Sciatic nerve (tissue), 2 donors: ENCODE data around the gene MGAT3. TPM values are rescaled to one million over a fixed set of nuclear protein-coding genes. Genes with fewer than 3 reads are reported as not detected.
A peak's percentile ranks its signal among the peaks of the same experiment; 100 is the strongest.

Experiments used
- ATAC-seq: fragments of 200-7000 bp; cut with Tn5 transposase; one replicate; pipeline ENCODE4 v1.9.1; 2020; ENCODE audit warnings: mild to moderate bottlenecking, moderate library complexity
- DNase-seq: peaks from one replicate; pipeline ENCODE4 v3.0.0-alpha.2; 2020; ENCODE audit warnings: low spot score
- intact Hi-C: fragments of 100-400 bp; cut with DNase I; formaldehyde crosslinking; loops from one replicate; pipeline ENCODE4 v1.14.2; 2022
- total RNA-seq: library from RNA; stranded (reverse); fragmentation: NEBNext Ultra II Directional; extraction: Animal tissue kit (Norgen Biotek cat#: 25700); gene quantifications from one replicate; pipeline ENCODE4 v1.2.1, GENCODE V29; 2021
- donor health status: DM: no; HTN: no; CAD: no.
- donor health status: DM: no; HTN: no; CAD: no.

Gene MGAT3
- total RNA-seq, 1 donor from 2014 or later = 56.5 TPM

DNA sequence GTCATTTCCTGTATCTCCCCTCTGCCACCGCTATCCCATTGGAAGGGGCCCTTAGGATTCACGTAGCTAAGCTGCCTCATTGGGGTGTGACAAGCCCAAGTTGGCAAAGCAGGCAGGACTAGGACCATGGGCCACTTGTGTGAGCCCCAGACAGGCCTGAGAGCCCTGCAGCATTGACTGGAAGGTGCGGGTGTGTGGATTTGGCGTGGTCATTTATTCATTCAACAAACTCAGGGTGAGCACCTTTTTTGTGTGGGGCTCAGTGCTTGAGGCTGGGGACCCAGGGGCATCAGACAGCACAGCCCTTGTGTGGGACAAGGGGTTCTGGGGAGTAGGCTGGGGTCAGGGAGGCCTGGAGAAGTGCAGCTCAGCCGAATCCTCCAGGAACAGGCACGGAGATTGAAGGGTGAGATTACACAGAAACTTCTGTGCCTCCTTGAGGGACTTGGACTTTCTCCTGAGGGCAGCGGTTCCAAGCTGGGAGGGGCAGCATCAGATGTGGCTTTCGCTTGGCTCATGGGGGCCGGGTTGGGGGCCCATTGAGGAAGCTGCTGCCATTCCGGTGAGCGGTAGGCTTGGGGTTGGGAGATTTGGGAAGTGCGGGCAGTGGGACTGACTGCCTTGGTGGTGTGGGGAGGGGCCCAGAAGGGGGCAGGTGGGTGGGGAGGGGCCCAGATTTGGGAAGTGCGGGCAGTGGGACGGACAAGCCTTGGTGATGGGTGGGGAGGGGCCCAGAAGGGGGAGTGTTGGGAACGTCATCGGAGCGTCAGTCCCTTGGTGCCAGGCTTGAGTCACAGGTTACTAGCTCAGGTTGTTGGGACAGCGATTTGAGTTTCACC is 11.9 kb downstream of the MGAT3 start:
- ATAC-seq = no peak
- intact Hi-C loops = no loop called here
- DNase-seq = no peak

DNA sequence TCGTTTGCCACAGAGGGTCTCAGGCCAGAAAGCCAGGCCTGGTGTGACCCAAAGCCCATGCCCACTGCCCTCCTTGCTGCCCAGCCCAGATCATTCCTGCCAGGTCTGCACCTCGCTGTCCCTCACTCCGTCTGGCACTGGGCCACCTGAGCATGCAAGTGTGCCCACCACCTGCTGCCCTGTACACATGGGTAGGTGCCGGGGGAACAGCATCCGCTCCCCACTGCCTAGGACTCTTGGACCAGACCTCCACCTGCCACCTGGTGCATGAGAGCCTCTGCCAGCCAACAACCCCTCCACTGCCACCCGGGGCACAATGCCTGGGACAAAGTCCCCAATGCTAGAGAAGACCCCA is 12.5 kb downstream of the MGAT3 start:
- DNase-seq (no peak), ATAC-seq (no peak)
- intact Hi-C loops = no loop called here

DNA sequence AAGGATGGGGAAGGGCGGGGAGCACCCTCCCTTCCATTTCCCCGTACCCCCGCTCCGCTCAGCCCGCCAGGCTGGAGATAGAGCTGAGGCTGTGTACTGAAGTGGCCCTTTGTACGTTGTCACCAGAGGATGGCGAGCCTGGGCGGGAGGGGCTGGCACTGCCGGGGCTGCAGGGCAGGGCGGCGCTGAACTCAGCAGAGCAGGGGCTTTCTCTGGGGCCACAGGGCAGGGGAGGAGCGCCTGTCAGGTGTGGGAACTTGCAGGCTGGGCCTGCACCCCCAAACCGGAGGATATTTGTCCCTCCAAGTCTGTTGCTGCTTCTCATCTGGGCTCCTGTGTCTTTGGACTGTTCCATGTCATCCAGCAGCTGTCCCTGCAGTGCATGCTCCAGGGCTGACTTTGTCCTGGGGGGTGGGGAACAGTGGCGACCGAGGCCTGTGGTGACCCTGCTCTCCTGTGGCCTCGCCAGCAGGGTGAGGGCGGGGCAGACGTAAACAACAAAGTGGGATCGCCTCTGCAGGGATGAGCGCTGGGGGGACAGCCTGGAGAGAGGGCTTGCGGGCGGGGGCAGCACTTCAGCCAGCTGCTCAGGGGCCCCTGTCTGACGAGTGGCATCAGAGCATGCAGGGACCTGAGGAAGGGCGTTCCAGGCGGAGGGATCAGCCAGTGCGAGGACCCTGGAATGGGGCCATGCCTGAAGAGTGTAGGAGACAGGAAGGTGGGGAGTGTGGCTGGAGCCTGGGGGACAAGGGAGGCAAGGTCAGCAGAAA is 13.1 kb downstream of the MGAT3 start:
- ATAC-seq (no peak), DNase-seq (no peak)
- intact Hi-C loops = no loop called here

DNA sequence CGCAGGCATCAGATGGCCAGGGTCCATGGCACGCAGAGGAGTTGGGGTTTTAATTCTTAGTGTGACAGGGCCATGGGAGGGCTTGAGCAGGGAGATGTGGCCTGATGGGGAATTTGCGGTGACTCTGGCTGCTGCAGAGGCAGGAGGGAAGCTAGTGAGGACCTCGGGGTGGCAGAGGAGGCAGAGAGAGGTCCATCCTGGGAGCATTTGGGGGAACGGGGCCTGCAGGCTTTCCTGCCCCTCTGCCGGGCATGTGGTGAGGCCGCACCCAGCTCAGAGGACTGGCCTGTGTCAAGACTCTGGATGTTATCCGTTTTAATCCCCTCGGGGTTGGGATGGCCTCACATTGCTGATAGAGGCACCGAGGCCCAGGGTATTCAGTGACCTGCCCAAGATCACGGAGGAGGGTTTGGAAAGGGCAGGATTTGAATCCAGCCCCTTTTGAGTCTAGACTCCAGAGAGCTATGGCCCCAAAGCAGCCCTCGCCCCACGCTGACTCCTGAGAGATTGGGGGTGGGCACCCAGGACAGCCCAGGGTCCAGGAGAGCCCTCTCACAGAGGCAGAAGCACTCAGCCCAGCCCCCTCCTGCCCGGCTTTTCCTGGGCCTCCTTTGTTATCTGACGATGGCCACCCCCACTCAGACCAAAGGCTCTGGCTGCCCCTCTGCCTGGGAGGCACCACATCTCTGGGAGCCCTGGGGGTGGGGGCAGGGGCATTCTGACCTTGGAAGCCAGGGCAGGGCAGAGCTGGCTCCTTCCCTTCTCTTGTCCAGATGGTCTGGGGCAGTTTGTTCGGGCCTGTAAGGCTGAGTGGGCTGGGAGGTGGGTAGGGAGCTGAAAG is 13.9 kb downstream of the MGAT3 start:
- intact Hi-C loops = no loop called here
- ATAC-seq = no peak
- no peak for DNase-seq

DNA sequence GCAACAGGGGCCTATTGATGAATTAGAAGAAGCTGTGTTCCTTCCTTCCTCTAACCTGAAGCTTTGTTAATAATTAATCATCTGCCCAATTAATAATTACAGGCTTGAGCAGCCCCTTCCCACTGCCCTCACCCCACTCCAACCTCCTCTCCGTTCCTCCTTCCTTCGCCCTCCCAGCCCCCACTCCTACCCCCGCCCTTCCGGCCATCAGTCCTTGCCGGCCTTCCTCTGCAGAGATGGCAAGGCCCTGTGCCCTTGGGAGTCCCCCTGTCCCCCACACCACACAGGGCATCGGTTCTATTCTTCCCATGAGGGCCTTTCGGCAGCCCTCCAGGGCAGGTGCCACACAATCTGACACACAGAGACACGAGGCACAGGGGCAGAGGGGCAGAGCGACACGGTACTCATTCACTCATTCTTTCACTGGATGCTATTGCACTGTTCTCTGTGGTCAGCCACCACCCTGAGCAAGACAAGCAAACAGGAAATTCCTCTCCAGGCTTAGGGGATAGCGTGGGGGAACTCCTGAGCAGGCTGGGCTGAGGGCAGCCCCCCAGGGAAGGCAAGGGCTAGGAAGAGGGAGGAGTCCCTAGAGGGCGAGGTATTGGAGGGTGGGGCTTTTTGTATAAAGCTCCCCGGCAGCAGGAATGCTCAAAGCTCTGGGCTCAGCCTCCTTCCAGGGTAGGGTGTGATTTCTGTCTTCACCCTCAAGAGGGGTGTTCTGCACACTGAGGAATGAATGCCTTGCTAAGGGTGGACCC is 14.7 kb downstream of the MGAT3 start:
- peak; percentile 74 for ATAC-seq
- intact Hi-C loops = no loop called here
- DNase-seq = no peak

DNA sequence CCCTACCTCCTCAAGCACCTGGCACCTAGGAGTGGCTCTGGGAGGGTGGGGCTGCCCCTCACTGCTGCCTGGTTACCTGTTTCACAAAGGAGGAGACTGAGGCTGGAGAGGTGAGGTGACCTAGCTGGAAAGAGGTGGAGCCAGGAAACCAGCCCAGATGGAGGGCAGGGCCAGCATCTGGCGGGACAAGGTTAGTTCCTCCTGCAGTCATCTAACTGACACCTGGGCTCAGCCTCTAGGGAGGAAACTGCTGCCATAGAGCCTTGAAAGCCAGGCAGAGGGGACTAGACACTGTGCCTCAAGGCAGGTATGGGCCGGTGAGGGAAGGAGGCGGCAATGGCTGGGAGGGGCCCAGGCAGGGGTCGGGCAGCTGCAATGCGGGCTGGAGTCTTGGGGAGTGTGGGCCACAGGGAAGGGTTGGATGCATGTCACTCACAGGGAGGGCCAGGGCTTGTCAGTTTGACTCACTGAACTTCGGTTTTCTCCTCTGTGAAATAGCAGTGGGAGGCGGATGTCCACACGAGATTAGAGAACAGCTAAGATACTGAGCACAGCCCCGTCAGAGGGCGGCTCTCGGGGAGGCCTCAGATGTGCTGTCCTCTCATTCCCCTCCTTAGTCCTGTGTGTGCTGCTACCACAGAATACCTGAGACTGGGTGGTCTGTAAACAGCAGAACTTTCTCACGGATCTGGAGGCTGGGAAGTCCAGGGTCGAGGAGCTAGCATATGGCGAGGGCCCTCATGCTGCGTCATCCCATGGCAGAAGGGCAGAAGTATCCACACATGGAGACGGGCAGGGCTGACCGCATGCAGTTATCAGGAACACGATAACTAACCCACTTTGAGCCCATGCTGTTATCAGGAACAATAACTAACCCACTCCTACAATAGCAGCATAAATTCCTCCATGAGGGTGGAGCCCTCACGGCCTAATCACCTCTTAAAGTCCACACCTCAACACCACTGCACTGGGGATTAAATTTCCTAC is 16.1 kb downstream of the MGAT3 start:
- DNase-seq (no peak), ATAC-seq (peak; percentile 11)
- intact Hi-C loops = no loop called here

DNA sequence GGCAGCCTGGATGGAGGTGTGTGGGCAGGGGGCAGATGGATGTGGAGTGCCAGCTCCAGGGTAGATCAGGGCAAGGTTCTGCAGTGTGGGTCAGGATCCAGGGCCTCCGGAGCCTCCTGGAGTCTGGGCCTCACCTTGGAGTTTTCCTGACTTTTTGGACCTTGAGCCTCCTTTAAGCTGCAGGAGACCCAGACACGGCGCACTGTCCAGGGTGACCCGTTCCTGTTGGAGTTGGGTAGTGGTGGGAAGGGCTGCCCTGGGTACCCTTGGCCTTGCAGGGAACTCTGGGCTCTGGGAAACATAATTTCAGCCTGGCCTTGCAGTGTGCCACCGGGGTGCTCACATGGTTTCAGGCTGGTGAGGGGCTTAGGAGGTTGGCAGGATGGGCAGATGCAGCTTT is 17.0 kb downstream of the MGAT3 start:
- DNase-seq = no peak
- intact Hi-C loops = no loop called here
- ATAC-seq = no peak

DNA sequence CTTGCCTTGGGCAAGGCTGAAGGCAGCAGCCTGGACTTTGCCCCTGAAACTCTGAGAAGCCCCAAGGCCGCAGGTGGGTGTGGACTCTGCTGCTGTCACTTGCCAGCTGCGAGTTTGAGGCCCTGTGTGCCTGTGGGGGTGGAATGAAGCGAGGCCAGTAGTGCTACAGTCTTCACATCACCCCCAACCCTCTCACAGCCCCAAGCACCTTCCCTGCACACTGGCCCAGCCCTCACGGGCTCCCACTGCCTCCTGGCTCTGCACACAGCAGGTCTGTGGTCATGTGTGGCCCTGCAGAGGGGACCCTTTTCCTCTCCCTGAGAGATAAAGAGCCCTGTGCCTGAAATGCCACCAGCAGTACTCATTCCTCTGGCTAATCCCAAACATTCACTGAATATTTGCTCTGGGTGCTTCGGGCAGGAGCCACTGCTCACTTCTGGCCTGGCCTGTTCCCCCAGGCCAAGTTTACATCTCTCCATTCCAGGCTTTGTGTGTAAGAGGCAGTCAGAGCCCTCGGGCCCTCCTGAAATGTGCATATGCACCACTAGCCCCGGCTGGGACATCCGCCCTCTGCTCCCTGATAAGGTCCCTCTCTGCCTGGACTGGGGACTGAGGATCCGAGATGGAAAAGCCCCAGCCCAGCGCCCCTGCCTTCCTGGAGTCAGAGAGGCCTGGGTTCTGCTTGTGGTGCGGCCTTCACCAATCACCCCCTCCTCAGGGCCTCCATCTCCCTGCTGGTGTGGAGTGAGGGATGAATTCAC is 17.7 kb downstream of the MGAT3 start:
- intact Hi-C loops = no loop called here

DNA sequence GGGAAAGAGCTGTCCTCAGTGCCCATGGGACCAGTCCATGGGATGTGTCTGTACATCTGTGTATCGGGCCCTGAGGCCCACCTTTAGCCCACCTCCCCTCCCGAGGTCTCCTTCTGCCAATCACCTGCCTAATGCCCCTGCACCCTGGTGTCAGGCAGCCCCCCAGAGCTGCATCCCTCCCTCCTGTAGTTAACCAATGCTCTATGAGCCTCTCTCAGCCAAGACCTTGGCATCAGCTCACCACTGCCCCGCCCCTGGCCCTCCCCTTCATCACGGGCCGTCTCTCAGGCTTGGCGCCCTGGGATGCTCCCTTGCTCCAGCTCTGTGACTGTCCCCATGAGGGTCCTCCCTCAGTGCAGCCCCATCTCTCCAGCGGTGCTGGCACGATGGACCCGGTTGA is 18.5 kb downstream of the MGAT3 start:
- intact Hi-C loops = no loop called here
- no peak for ATAC-seq
- DNase-seq = no peak

More for the DNA sequence above, 17.7 kb downstream of the MGAT3 start:
- DNase-seq (no peak), ATAC-seq (no peak)

DNA sequence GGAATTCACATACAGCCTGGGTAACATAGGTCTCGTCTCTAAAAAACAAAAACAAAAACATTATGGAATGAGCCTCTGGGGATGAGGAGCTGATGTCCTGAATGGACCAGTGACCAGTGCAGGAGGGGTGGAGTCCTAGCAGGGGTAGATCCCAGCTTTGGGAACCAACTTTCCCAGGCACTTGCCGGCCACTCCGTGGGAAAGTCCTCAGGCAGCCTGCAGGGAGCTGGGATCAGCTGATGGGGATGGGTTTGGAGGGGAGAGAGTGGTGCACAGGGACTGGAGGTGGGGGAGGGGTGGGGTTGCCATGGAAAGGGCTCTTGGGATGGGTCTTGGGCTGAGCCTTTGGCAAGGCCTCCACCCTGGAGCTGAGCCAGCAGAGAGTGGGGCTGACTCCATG is 19.1 kb downstream of the MGAT3 start:
- intact Hi-C loops = no loop called here
- ATAC-seq = no peak
- DNase-seq = no peak

DNA sequence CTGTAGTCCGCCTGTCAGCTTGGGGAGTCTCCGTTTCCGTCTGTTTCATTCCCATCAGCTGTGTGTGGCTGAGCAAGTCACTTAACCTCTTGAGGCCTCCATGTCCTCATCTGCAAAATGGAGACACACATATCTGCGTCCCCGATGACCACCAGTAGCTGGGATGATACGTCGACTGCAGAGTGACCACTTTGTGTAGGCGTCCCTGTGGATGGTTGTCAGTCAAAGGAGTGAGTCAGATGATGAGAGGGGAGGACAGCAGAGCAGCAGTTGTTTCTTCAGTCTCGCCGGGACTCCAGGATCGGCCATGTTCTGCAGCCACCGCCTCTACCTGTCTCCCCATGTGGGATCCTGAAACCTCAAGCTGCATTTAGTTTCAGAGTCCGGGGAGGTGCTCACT is 19.9 kb downstream of the MGAT3 start:
- no peak for DNase-seq
- intact Hi-C loops = no loop called here
- ATAC-seq = no peak

DNA sequence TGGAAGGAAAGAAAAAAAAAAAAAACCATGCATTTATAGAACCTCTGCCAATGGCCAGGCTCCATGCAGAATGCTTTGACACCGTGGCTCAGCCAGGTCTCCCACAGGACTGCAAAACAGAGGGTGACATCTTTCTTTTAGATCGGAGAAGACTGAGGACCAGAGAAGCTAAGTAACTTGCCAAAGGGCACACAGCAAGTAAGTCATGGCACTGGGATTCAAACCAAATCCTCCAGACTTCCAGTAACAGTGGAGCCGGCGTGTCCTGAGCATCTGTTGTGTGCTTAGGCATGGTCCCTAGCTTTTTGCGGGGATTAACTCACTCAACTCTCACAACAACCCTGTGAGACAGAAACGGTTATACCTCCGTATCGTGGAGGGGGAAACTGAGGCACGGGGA is 20.7 kb downstream of the MGAT3 start:
- ATAC-seq (no peak), DNase-seq (no peak)
- intact Hi-C loops = no loop called here

DNA sequence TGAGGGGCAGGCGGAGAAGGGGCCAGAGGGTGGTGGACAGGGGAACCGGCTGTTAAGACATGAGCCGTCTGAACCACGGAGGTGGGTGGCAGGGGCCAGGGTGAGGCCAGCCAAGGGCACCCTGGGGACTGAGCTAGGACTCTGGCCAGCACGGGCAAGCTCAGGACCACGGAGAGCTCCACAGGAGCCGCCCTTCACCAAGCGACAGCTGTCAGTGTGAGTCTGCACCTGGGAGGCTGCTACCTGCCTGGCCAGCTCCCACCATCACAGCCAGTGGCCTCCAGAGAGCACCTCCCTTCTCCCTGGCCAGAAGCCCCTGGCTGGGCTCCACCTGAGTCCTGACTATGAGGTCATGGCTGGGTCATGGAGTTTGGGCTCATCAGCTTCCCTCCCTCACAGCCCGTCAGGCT is 21.6 kb downstream of the MGAT3 start:
- peak; percentile 49 for ATAC-seq
- no peak for DNase-seq
- intact Hi-C loops = no loop called here

DNA sequence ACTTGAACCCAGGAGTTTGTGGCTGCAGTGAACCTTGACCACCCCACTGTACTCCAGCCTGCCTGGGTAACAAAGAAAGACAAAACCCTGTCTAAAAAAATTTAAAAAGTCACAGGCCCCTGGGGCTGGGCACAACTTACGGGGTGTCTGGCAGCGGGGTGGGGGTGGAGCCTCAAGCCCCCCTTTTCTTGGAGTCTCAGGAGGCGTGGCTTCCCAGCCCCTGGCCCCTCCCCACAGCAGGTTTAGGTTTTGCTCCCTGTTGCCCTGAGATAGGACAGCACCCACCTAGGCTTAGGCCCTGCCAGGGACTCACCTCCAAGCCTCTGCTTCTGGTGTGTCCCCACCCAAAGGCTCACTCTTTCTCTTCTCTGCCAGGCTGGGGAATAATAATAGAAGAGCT is 22.4 kb downstream of the MGAT3 start:
- ATAC-seq (no peak), DNase-seq (no peak)
- intact Hi-C loops = no loop called here

DNA sequence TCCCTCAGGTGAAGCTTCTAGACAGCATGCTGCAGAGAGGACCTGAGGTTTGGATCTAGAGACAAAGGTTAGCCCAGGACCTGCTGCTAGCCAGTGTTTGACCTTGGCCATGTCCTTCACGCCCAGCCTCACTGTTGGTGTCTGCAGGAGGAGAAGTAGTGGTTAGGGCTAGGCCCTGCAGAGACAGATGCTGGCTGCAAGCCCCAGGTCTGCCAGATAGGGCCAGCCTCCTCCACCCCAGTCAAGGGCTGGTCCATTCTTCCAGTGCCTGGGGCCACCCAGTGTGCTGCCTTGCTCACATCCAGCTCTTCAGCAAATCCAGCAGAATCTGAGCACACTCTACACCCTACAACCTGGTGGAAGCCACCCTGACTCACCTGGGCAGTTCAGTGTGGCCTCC is 23.7 kb downstream of the MGAT3 start:
- DNase-seq = no peak
- no peak for ATAC-seq
- intact Hi-C loops = no loop called here

DNA sequence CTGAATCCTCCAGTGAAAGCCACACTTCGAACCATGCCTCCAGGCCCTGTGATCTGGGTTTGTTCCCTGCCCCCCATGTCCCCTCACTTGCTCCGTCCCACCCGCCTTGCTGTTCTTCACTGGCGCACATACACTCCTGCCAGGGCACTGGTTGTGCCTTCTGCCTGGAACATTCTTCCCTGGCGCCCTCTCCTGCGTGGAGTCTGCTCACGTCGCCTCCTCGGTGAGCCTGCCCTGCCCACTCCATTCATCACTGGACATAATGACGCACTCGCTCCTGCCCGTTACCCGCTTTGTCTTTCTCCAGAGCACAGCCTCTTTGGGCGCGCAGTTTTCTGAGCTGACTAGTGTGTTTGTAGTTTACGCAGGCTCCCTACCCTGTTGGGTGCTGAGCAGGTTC is 24.2 kb downstream of the MGAT3 start:
- ATAC-seq (no peak), DNase-seq (no peak)
- intact Hi-C loops = no loop called here

DNA sequence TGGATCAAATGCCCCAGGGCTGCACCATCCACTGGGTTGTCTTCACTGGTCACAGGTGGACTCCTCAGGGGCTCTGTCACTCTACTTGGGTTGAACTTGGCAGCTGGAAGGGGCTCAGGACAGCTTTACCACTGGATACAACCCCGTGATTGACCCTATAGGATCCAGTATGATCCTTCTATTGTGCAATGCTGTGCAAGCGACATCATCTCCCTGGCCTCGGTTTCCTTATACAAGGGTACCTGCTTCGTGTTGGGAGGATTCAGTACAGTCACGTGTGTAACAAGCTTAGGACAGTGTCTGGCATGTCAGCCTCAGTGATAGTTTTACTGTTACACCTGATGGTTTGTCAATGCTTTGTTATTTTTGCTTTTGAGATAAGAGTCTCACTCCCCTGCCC is 24.8 kb downstream of the MGAT3 start:
- intact Hi-C loops = no loop called here
- no peak for DNase-seq
- no peak for ATAC-seq
